ENCODE data around the gene CYLD.

Gene CYLD

GRCh38 chr16:50740736-50741135, 1.1 kb upstream of the CYLD start:
- DNase-seq (ENCODE audit: low read depth in 2 of 2): no peak

GRCh38 chr16:50741225-50741780, 583 bp upstream of the CYLD start:
- no peak for DNase-seq (ENCODE audit: low read depth in 2 of 2)

GRCh38 chr16:50742576-50743200, 802 bp downstream of the CYLD start:
- DNase-seq (ENCODE audit: low read depth in 2 of 2): peak in 1 of 2 donors; percentile 20

- DNase-seq (ENCODE audit: low read depth in 2 of 2): no peak
Measured at GRCh38 chr16:50743581-50744225, 1.8 kb downstream of the CYLD start.

- DNase-seq (ENCODE audit: low read depth in 2 of 2): no peak
Measured at GRCh38 chr16:50744881-50745280, 3.0 kb downstream of the CYLD start.

- no peak for DNase-seq (ENCODE audit: low read depth in 2 of 2)
Measured at GRCh38 chr16:50745940-50746339, 4.1 kb downstream of the CYLD start.

GRCh38 chr16:50747207-50747956, 5.5 kb downstream of the CYLD start:
- DNase-seq (ENCODE audit: low read depth in 2 of 2): no peak

GRCh38 chr16:50751528-50751927, 9.6 kb downstream of the CYLD start:
- no peak for DNase-seq (ENCODE audit: low read depth in 2 of 2)

- no peak for DNase-seq (ENCODE audit: low read depth in 2 of 2)
Measured at GRCh38 chr16:50752471-50753235, 10.8 kb downstream of the CYLD start.

- no peak for DNase-seq (ENCODE audit: low read depth in 2 of 2)
Measured at GRCh38 chr16:50756473-50756872, 14.6 kb downstream of the CYLD start.

- no peak for DNase-seq (ENCODE audit: low read depth in 2 of 2)
Measured at GRCh38 chr16:50761267-50761666, 19.4 kb downstream of the CYLD start.

GRCh38 chr16:50762241-50762640, 20.4 kb downstream of the CYLD start:
- no peak for DNase-seq (ENCODE audit: low read depth in 2 of 2)

GRCh38 chr16:50763211-50763610, 21.3 kb downstream of the CYLD start:
- no peak for DNase-seq (ENCODE audit: low read depth in 2 of 2)

- DNase-seq (ENCODE audit: low read depth in 2 of 2): no peak
Measured at GRCh38 chr16:50765260-50765659, 23.4 kb downstream of the CYLD start.

- DNase-seq (ENCODE audit: low read depth in 2 of 2): no peak
Measured at GRCh38 chr16:50765861-50766260, 24.0 kb downstream of the CYLD start.

GRCh38 chr16:50767197-50767596, 25.3 kb downstream of the CYLD start:
- DNase-seq (ENCODE audit: low read depth in 2 of 2): no peak

- no peak for DNase-seq (ENCODE audit: low read depth in 2 of 2)
Measured at GRCh38 chr16:50771366-50771765, 29.5 kb downstream of the CYLD start.

GRCh38 chr16:50774405-50774804, 32.5 kb downstream of the CYLD start:
- no peak for DNase-seq (ENCODE audit: low read depth in 2 of 2)

- no peak for DNase-seq (ENCODE audit: low read depth in 2 of 2)
Measured at GRCh38 chr16:50774960-50775359, 33.1 kb downstream of the CYLD start.

GRCh38 chr16:50776037-50776436, 34.2 kb downstream of the CYLD start:
- no peak for DNase-seq (ENCODE audit: low read depth in 2 of 2)

GRCh38 chr16:50778284-50779163, 36.6 kb downstream of the CYLD start:
- no peak for DNase-seq (ENCODE audit: low read depth in 2 of 2)
